HG03280 (cell line): ENCODE results near the gene SLC25A39.
"Not testable (repeated sequence)": the region's sequence is repeated elsewhere in the genome, so short reads cannot be mapped to it uniquely, and the experiment has no call there.

ENCODE experiments used
- ATAC-seq: cut with Tn5 transposase; IDR thresholded peaks from one replicate; pipeline ENCODE4 v1.9.1; 2021; ENCODE audit warnings: mild to moderate bottlenecking, moderate library complexity; ENCODE audit not compliant: unreplicated experiment

The SLC25A39 gene

GRCh38 chr17:44335968-44336367, 11.3 kb upstream of the SLC25A39 start:
- ATAC-seq = no peak

GRCh38 chr17:44335564-44335963, 10.9 kb upstream of the SLC25A39 start:
- ATAC-seq = no peak

DNA sequence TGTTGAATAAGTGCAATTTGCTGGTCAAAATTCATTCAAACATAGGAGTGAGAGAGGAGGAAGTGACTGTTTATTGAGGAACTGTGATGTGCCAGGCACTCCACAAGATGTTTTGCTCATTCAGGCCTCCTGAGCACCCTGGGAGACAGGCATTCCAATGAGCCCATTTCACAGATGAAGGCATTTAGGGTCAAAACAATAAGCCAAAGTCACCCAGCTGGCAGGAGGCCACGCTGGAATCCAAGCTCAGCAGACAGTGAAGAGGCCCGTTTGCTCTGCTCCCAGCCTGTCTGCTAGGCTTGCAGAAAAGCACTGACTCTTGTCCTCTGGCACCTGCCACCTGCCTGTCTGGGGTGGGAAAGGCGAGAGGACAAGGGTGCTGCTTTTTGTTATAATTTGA, 10.1 kb upstream of the SLC25A39 start:
- no peak for ATAC-seq

GRCh38 chr17:44334315-44334714, 9.7 kb upstream of the SLC25A39 start:
- ATAC-seq = no peak

- ATAC-seq = no peak
These were observed 8.7 kb upstream of the SLC25A39 start for GRCh38 chr17:44333371-44333770.

DNA sequence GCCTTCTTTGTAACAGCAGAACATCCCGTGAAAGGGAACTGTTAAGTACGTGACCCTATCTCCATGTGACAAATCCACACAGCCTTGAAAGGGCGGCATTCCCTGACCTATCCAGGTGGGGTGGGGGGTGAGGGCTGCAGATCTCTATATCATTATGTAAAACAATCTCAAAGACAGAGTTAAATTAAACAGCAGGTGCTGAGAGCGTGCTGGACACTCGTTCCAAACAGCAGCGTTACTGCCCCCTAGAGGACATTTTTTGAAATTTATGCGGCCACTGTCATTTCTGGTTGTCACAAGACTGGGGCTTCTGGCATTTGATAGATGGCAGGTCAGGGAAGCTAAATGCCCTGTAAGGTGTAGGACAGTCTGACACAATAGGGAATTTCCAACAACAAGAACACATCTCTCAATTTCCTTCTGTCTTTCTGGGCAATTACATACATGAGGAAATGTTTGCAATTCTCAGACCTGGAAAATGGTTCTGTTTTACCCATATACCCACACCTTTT, 6.7 kb upstream of the SLC25A39 start:
- no peak for ATAC-seq

DNA sequence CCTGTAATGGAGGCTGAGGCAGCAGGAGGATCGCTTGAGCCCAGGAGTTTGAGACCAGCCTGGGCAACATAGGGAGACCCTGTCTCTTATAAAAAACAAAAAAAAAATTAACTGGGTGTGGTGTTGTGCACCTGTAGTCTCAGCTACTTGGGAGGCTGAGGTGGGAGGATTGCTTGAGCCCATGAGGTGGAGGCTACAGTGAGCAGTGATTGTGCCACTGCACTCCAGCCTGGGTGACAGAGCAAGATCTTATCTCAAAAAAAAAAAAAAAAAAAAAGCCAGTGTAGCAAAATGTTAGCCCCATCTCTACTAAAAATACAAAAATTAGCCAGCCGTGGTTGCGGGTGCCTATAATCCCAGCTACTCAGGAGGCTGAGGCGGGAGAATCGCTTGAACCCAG, 5.6 kb upstream of the SLC25A39 start:
- ATAC-seq = not testable (repeated sequence)

DNA sequence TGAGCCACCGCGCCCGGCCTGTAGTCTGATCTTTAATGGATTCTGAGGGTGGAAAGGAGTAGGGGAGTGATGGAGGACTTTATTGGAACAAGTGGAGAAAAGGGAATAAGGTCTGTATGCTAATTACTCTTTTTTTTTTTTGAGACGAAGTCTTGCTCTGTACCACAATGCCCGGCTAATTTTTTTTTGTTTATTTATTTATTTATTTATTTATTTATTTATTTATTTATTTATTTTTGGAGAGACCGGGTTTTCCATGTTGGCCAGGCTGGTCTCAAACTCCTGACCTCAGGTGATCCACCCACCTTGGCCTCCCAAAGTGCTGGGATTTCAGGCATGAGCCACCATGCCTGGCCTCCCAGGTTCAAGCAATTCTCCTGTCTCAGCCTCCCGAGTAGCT, 4.9 kb upstream of the SLC25A39 start:
- not testable (repeated sequence) for ATAC-seq

DNA sequence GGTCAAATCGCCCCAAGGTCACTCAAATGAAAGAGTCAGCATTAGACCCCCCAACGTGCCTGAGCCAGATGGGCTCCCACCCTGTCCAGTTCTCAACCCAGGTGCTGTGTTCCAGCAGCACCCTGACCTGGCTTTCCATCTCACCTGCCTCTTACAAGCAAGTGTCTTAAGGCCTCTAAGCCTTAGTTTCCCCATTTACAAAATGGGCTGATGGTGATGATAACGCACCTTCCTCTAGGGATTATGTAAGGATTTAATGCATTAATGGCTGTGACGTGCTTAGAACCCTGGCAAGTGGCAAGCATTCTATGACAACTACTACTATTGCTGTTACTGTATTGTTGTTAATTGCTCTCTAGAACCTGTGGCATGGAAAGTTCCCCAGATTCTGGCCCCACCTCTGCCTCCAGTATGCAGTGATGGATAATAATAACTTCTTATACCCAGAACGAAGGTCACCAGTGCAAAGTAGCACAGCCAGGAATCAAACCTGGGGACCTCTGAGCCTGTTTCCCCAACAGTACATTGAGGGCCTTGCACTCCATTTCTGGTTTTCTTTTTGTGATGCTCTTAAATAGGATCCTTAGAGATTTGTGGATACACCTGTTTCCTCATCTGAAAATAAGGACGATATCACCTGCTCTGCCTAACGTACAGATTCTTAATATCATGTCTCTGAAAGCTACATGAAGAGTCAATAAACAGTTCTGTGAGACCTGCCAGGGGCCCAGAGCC, 3.3 kb upstream of the SLC25A39 start:
- ATAC-seq = no peak

DNA sequence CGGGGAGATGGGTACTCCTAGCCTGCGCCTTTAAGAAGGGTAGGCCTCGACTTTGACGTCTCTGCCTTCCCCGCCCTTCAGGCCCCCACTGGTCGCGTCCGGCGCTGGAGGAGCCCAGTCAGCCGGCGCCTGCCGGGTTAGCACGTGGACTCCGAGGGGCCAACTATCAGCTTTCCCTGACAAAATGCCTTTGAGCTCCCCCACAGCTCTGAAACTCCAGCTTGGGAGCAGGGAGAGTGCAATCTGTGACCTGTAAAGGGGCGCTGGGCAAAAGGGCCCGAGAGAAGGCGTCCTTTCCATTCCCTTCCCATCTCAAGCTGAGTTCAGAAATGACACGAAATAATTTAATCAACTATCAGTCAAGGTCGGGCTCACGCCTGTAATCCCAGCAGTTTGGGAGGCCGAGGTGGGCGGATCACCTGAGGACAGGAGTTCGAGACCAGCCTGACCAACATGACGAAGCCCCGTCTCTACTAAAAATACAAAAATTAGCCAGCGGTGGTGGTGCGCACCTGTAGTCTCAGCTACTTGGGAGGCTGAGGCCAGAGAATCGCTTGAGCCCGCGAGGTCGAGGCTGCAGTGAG, 2.3 kb upstream of the SLC25A39 start:
- ATAC-seq = peak; percentile 48

DNA sequence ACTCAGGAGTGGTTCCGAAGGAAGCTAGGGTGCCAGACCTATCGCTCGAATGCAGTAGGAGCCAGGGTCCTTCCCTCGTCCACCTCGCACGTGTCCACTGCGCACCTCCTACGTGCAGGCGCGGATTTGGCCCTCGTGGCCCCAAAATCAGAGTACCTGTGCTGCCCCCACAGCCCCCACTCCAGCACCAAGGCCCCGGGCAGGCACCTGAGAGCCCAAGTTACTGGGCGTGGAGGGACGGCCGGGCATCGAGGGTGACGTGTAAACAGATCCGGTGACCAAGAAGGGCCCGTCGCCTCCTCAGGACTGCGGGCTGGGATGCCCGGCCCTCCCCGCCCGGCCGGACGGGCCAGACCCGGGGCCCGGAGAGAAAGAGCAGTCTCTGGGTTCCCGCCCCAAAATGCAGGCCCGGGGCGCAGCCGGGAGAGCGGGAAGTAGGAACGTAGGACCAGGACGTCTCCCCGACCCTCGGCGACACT, 492 bp downstream of the SLC25A39 start:
- ATAC-seq = peak; percentile 3

DNA sequence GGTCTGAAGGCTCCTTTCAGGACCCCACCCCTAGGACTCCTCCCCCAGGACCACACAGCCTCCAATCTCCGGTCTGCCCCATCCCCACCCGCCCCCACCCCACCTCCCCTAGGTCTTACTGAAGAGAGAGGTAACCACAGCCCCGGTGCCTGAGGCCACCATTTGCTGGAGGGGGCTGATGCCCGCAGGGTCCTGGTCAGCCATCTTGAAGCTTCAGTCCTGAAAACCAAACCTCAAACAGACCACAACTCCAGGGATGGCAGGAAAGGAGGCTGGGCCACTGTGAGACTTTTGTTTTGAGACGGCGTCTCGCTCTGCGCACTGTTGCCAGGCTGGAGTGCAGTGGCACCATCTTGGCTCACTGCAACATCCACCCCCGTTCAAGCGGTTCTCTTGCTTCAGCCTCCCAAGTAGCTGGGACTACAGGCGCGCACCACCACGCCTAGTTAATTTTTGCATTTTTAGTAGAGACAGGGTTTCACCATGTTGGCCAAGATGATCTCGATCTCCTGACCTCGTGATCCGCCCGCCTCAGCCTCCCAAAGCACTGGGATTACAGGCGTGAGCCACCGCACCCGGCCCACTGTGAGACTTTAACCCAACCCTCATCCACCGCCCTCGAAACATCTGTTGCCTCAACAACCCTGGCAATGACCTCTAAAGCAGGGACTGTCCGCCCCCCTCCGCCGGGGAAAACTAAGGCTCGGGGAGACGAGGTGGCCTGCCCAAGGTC, 1.1 kb downstream of the SLC25A39 start:
- ATAC-seq = no peak

- ATAC-seq = no peak
These were observed 2.3 kb downstream of the SLC25A39 start for GRCh38 chr17:44322236-44322895.

- ATAC-seq = no peak
These were observed 3.1 kb downstream of the SLC25A39 start for GRCh38 chr17:44321246-44322120.

- ATAC-seq = no peak
These were observed 4.6 kb downstream of the SLC25A39 start for GRCh38 chr17:44320066-44320465.

GRCh38 chr17:44318077-44318892, 6.3 kb downstream of the SLC25A39 start:
- ATAC-seq = no peak

- no peak for ATAC-seq
These were observed 7.1 kb downstream of the SLC25A39 start for GRCh38 chr17:44317545-44317944.

GRCh38 chr17:44315760-44316731, 8.6 kb downstream of the SLC25A39 start:
- ATAC-seq = no peak
